SK-N-SH (cell line): ENCODE measurements around the gene LAMC2.

ENCODE experiments used
- CHD2 ChIP-seq: fragments of 150-350 bp; IDR thresholded peaks from 2 replicates; pipeline ENCODE4 v1.6.1; 2018; ENCODE audit warnings: low read length; ENCODE audit not compliant: partially characterized antibody
- CTCF ChIP-seq: fragments of 200-600 bp; sonication (generic); IDR thresholded peaks from 2 replicates; pipeline ENCODE4 v1.6.1; 2017; ENCODE audit warnings: antibody characterized with exemption, mild to moderate bottlenecking, moderate library complexity
- EZH2phosphoT487 ChIP-seq: fragments of 200-600 bp; sonication (generic); IDR thresholded peaks from 2 replicates; pipeline ENCODE4 v1.6.1; 2017; ENCODE audit warnings: low read depth, mixed run types, mild to moderate bottlenecking, antibody characterized with exemption, moderate library complexity, borderline replicate concordance
- MAX ChIP-seq: IDR thresholded peaks from 2 replicates; pipeline ENCODE4 v1.4.0; 2012; ENCODE audit warnings: low read depth
- POLR2AphosphoS5 ChIP-seq: IDR thresholded peaks from 2 replicates; pipeline ENCODE4 v1.6.1; 2012; ENCODE audit warnings: low read depth, low read length
- TAF1 ChIP-seq: IDR thresholded peaks from 2 replicates; pipeline ENCODE4 v1.6.1; 2012; ENCODE audit warnings: low read depth, mild to moderate bottlenecking, low read length, moderate library complexity, borderline replicate concordance
- USF1 ChIP-seq: IDR thresholded peaks from 2 replicates; pipeline ENCODE4 v1.4.0; 2012; ENCODE audit warnings: low read depth, borderline replicate concordance

- no peak for TF ChIP-seq MAX
- no peak for TF ChIP-seq CTCF
- TF ChIP-seq POLR2AphosphoS5 = no peak
- no peak for TF ChIP-seq CHD2
- TF ChIP-seq EZH2phosphoT487 = no peak
- TF ChIP-seq USF1 = no peak
- TF ChIP-seq TAF1 = no peak
Observed at GRCh38 chr1:183200451-183200850, 14.4 kb downstream of the LAMC2 start.
